Activated T-cell treated with anti-CD3 and anti-CD28 coated beads, Interleukin-2, amount 50 U/mL, for 1 hour (primary cell): ENCODE data around the gene SPAG7.

Source experiments
- DNase-seq: peaks from one replicate; pipeline ENCODE4 v3.0.0-alpha.2; 2020

Gene SPAG7

GRCh38 chr17:4974115-4974670 lies 6.6 kb upstream of the SPAG7 start:
- no peak for DNase-seq

GRCh38 chr17:4973256-4974114 lies 5.9 kb upstream of the SPAG7 start:
- DNase-seq, result no peak

GRCh38 chr17:4972752-4973151 lies 5.1 kb upstream of the SPAG7 start:
- no peak for DNase-seq

- no peak for DNase-seq
Observed at GRCh38 chr17:4972322-4972721, 4.7 kb upstream of the SPAG7 start.

- no peak for DNase-seq
Observed at GRCh38 chr17:4971826-4972225, 4.2 kb upstream of the SPAG7 start.

- DNase-seq, result no peak
Observed at GRCh38 chr17:4970273-4970672, 2.7 kb upstream of the SPAG7 start.

DNA sequence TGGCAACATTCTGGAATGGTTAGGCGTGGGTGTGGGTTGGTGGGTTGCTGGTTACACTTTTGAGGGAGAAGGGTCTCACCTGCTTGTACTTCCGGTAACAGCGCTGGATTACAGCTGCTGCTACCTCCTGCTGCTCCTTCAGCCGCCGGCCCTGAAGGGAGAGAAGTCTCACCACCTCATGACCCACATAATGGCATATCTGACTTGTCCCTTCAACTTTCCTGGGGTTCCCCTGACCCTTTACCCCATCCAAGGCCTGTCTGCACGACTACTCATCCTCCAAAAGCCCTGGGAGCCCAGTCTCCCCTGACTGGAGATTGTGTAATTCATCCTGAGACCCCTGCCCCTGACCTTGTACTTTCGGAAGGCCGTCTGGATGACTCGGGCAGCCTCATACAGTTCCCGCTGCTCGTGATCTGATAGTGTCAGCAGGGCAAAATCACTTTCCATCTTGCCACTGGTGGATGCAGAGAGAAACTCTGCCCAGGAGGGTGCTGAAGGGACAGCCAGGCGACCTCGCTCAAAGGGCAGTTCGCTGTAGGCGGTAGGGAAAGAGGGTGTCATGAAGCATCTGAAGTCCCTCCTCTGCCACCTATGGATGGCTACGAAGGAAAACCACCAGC lies 2.0 kb upstream of the SPAG7 start:
- no peak for DNase-seq

DNA sequence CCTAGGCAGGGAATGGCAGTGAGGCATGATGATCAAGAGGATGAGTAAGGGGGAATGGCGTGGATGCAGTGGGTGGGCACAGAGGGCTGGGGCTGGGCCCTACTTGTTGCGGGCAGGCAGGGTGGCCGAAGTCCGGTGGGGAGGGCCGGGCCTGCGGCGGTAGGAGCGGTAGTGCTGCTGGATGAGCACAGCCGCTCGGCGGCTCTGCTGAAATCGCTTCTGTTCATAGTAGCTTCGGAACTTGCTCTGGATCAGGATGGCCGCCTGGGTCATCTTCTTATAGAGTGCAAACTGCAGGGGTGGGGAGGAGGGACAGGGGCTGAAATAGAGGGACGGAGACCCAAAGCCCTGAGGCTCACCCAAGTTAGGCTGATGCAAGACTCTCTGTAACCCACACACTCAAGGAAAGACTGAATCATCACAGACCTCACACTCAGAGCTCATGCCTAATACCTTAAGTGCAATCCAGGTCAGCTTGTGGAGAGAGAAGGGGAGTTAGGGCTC lies 1.5 kb upstream of the SPAG7 start:
- no peak for DNase-seq

GRCh38 chr17:4968486-4969046 lies 949 bp upstream of the SPAG7 start:
- DNase-seq, result no peak

DNA sequence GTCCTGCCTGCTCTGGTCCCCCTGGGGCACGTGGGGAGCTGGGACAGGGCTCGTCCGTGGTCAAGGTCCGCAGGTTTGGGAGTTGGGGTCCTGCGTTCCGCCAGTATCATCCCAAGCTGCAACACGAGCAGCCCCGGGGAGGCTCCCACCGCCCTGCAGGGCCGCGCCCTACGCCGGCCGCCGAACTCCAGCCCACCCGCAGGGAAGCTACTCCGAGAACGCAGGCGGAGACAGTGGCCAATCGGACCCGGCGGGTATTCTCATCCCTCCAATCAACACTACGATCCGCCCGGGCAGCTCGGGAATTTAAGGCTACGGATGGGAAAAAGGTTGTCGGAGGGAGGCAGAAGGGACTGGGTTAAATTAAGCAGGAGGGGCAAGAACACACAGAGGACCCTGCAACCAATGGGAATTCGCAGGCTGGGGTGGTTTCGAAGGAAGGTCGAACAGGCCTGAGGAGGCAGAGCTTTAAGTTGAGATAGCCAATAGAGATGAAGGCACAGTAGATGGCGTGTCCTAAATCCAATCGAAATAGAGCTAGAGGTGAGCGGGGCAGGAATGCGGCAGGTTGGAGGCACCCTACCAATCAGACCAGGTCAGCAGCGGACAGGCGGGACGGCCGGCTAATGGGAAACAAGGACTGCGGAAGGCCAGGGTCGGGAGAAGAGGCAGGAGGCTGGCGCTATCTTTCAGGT lies 626 bp downstream of the SPAG7 start:
- DNase-seq, result no peak

DNA sequence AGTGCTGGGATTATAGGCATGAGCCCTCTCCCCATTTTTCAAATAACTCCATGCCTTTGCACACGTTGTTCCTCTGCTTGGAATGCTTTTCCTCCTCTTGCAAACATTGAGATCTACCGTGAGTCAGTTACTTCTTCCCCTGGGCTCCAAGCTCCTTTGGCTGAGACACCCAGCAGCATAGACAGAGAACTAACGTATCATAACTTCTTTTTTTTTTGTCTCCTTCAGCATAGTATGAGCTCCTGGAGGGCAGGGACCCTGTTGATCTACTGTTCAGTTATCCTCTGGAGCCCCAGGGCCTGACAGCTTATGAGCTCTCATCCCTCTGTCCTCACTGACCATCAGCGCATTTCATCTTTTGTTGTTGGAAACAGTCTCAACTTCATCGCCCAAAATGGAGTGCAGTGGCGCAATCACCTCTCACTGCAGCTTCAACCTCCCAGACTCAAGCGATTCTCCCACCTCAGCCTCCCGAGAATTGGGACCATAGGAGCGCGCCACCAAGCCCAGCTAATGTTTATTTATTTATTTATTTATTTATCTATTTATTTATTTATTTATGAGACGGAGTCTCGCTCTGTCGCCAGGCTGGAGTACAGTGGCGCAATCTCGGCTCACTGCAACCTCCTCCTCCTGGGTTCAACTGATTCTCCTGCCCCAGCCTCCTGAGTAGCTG lies 2.2 kb downstream of the SPAG7 start:
- DNase-seq, result no peak

- no peak for DNase-seq
Observed at GRCh38 chr17:4960279-4960922, 7.2 kb downstream of the SPAG7 start.

DNA sequence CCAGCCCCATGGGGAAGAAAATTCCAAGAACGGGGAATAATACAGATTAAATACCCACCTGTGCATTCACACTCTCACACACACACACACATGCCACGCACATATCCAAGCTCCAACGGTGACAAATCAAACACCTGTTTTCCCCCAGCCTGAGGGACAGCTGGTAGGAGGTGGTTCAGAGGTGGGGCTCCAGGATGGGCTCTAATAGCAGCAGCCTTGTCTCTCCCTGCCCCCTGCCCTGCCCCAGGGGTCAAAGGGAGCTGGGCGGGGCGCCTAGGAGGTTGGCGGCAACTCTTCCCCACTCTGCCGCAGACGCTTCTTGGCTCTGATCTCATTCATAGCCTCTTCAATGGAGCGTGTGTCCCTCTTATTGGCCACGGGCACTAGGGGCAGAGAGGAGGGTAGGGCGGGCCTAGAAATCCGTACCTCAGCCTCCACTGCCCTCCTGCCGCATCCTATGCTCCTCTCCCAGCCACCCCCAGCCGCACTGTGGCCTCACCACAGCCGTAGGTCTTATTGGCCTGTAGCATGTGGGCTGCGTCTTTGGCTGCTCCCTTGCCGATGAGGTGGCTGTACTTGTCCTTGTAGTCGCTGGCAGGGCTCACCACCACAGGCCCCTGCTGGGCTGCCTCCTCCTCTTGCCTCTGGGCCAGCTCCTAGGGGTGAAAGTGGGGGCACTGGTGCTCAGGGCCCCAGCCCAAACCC lies 8.2 kb downstream of the SPAG7 start:
- no peak for DNase-seq

- no peak for DNase-seq
Observed at GRCh38 chr17:4958102-4958501, 9.5 kb downstream of the SPAG7 start.

- DNase-seq, result peak; percentile 54
Observed at GRCh38 chr17:4956493-4957061, 11.0 kb downstream of the SPAG7 start.

DNA sequence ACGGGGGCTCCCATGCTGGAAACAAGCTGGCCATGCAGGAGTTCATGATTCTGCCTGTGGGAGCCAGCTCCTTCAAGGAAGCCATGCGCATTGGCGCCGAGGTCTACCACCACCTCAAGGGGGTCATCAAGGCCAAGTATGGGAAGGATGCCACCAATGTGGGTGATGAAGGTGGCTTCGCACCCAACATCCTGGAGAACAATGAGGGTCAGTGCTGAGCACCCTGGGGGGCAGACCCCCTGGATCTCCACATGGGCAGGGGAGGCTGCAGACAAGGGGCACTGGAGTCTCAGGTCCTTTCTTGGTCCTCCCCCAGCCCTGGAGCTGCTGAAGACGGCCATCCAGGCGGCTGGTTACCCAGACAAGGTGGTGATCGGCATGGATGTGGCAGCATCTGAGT lies 12.5 kb downstream of the SPAG7 start:
- DNase-seq, result no peak

- DNase-seq, result no peak
Observed at GRCh38 chr17:4953451-4953961, 14.1 kb downstream of the SPAG7 start.

GRCh38 chr17:4951486-4951885 lies 16.1 kb downstream of the SPAG7 start:
- no peak for DNase-seq

GRCh38 chr17:4950746-4951204 lies 16.8 kb downstream of the SPAG7 start, which contains the start of gene ENO3:
Gene ENO3, plus strand, starts transcription at chr17:4951119. Its CDS starts 711 bp downstream, at chr17:4951830.
- no peak for DNase-seq

DNA sequence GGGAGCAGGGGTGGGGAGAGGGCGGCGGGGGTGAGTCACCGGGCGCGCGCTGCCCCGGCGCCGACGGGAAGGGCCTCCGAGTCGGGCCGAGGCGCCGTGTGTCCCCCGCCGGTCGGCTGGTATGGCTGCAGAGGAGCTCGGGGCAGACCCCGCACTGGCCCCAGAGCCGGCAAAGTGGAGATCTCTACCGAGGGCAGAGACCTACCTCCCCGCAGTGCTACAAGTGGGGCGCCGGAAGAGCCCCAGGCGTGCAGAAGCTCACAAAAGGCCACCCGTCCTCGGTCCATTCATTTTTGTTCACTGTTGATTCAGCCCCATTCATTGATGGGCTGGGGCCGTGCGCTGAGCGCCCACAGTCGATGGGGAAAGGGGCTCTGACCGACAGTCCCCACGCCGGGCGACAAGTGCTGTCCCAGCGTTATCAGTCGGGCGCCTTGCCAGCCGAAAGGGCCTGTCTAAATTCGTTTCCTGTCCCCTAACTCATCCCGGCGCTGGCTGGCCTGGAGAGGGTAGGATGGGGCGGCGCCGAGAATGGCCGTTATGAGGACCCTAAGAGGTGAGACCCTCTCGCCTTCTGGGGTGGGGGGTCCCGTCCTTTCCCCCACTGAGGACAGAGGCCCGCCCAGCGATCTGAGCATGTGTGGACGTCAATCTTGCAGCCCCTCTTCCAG lies 17.4 kb downstream of the SPAG7 start:
- no peak for DNase-seq
